Suprapubic skin (tissue), 4 donors: ENCODE results near the gene ZER1. TPM values are rescaled to one million over a fixed set of nuclear protein-coding genes. Genes with fewer than 3 reads are reported as not detected.

Source experiments
- DNase-seq, 2 donors: peaks; one replicate each; pipeline ENCODE4 v3.0.0-alpha.2; 2019; ENCODE audit warnings: low spot score in 2 of 2
- H3K27ac ChIP-seq: fragments of 200-600 bp; sonication (generic); one replicate; pipeline ENCODE4 v1.5.1; 2019
- H3K27me3 ChIP-seq: fragments of 200-600 bp; sonication (generic); one replicate; pipeline ENCODE4 v1.5.1; 2019
- H3K36me3 ChIP-seq: fragments of 200-600 bp; sonication (generic); one replicate; pipeline ENCODE4 v1.5.1; 2019
- H3K4me1 ChIP-seq: fragments of 200-600 bp; sonication (generic); one replicate; pipeline ENCODE4 v1.5.1; 2019
- H3K4me3 ChIP-seq: fragments of 200-600 bp; sonication (generic); one replicate; pipeline ENCODE4 v1.5.1; 2019; ENCODE audit warnings: mild to moderate bottlenecking
- H3K9me3 ChIP-seq: fragments of 200-600 bp; sonication (generic); one replicate; pipeline ENCODE4 v1.5.1; 2019
- CTCF ChIP-seq, 2 donors: fragments of 200-600 bp in 1 of 2; fragments of 450-650 bp in 1 of 2; sonication (generic) in 1 of 2; IDR thresholded peaks; one replicate each; pipeline ENCODE4 v1.5.1; 2016 to 2019; ENCODE audit warnings: antibody characterized with exemption in 2 of 2, mild to moderate bottlenecking in 1 of 2, moderate library complexity in 1 of 2
- EP300 ChIP-seq: sonication (generic); formaldehyde crosslinking; IDR thresholded peaks from one replicate; pipeline ENCODE4 v1.6.1; 2017; ENCODE audit warnings: antibody characterized with exemption
- POLR2A ChIP-seq, 2 donors: fragments of 450-650 bp; IDR thresholded peaks; one replicate each; pipeline ENCODE4 v1.6.1; 2017; ENCODE audit warnings: antibody characterized with exemption in 2 of 2, mild to moderate bottlenecking in 2 of 2, moderate library complexity in 2 of 2
- POLR2AphosphoS5 ChIP-seq, 3 donors: sonication (generic); formaldehyde crosslinking; IDR thresholded peaks; one replicate each; pipeline ENCODE4 v1.6.1; 2017; ENCODE audit warnings: antibody characterized with exemption in 3 of 3
- WGBS: methylation state at CpG from one replicate; pipeline ENCODE4 v1.1.5; 2018; 5-methylcytosine and 5-hydroxymethylcytosine counted together
- total RNA-seq, 4 donors: library from RNA; depleted of rRNA; stranded (reverse); fragments of >200 nt; gene quantifications; one replicate each; pipeline ENCODE4 v1.1.0, GENCODE V29; 2016

Gene ZER1
- total RNA-seq, 4 donors from 2014 or later, result 53.7 to 75.3 (median 67.7) TPM

GRCh38 chr9:128718475-128718874, 53.3 kb downstream of the ZER1 start:
- no peak overlapping the region for H3K4me3 ChIP-seq
- 80% methylated on average over 4 of the region's 5 CpGs for WGBS

GRCh38 chr9:128718047-128718446, 53.7 kb downstream of the ZER1 start:
- H3K27me3 ChIP-seq, result no peaks in the 10 kb centered on the region
- no peak overlapping the region for H3K4me3 ChIP-seq
- H3K27ac ChIP-seq, result no peak overlapping the region
- peaks cover 36% of the 10 kb centered on the region for H3K36me3 ChIP-seq
- H3K9me3 ChIP-seq, result no peaks in the 10 kb centered on the region
- peaks cover 16% of the 10 kb centered on the region for H3K4me1 ChIP-seq
- WGBS, result 87% methylated on average over 8 of the region's 8 CpGs
- TF ChIP-seq POLR2AphosphoS5 (IDR thresholded peaks at IDR 0.05) (no peak), POLR2A (IDR thresholded peaks at IDR 0.05) (no peak), EP300 (no peak), CTCF (IDR thresholded peaks at IDR 0.05) (no peak)
- DNase-seq, result no peak

More at GRCh38 chr9:128718475-128718874, 53.3 kb downstream of the ZER1 start:
- H3K27me3 ChIP-seq, result no peaks in the 10 kb centered on the region
- peaks cover 36% of the 10 kb centered on the region for H3K36me3 ChIP-seq
- DNase-seq, result no peak
- H3K9me3 ChIP-seq, result no peaks in the 10 kb centered on the region
- no peak overlapping the region for H3K27ac ChIP-seq
- peaks cover 21% of the 10 kb centered on the region for H3K4me1 ChIP-seq
- no peak for TF ChIP-seq EP300
- no peak for TF ChIP-seq POLR2AphosphoS5 (IDR thresholded peaks at IDR 0.05)
- no peak for TF ChIP-seq CTCF (IDR thresholded peaks at IDR 0.05)
- no peak for TF ChIP-seq POLR2A (IDR thresholded peaks at IDR 0.05)

- TF ChIP-seq EP300, result no peak
- no peak for TF ChIP-seq CTCF (IDR thresholded peaks at IDR 0.05)
- TF ChIP-seq POLR2AphosphoS5 (IDR thresholded peaks at IDR 0.05), result no peak
- TF ChIP-seq POLR2A (IDR thresholded peaks at IDR 0.05), result no peak
- Histone ChIP-seq H3K9me3 (no peaks in the 10 kb centered on the region), H3K4me3 (no peak overlapping the region), H3K27me3 (no peaks in the 10 kb centered on the region), H3K4me1 (peaks cover 8% of the 10 kb centered on the region), H3K27ac (no peak overlapping the region), H3K36me3 (peaks cover 38% of the 10 kb centered on the region)
- DNase-seq, result no peak
- WGBS, result 96% methylated on average over 7 of the region's 7 CpGs
Measured at GRCh38 chr9:128716581-128717254, 55.0 kb downstream of the ZER1 start.

GRCh38 chr9:128715436-128715750, 56.3 kb downstream of the ZER1 start:
- H3K4me3 ChIP-seq, result no peak overlapping the region
- peaks cover 25% of the 10 kb centered on the region for H3K36me3 ChIP-seq
- no peaks in the 10 kb centered on the region for H3K9me3 ChIP-seq
- peak in 1 of 2 donors; percentile 20 for DNase-seq
- H3K27me3 ChIP-seq, result no peaks in the 10 kb centered on the region
- no peak for TF ChIP-seq POLR2AphosphoS5 (IDR thresholded peaks at IDR 0.05)
- TF ChIP-seq EP300, result no peak
- TF ChIP-seq POLR2A (IDR thresholded peaks at IDR 0.05), result no peak
- no peak for TF ChIP-seq CTCF (IDR thresholded peaks at IDR 0.05)
- H3K4me1 ChIP-seq, result peaks cover 8% of the 10 kb centered on the region
- WGBS, result 88% methylated on average over 6 of the region's 6 CpGs
- H3K27ac ChIP-seq, result no peak overlapping the region

GRCh38 chr9:128714586-128715435, 56.9 kb downstream of the ZER1 start:
- Histone ChIP-seq H3K4me3 (no peak overlapping the region), H3K27me3 (no peaks in the 10 kb centered on the region), H3K9me3 (no peaks in the 10 kb centered on the region), H3K36me3 (peaks cover 20% of the 10 kb centered on the region), H3K4me1 (peaks cover 8% of the 10 kb centered on the region), H3K27ac (no peak overlapping the region)
- peak; percentile 55 to 66 for DNase-seq
- TF ChIP-seq POLR2AphosphoS5 (IDR thresholded peaks at IDR 0.05) (no peak), EP300 (no peak), POLR2A (IDR thresholded peaks at IDR 0.05) (no peak), CTCF (IDR thresholded peaks at IDR 0.05) (no peak)
- WGBS, result 86% methylated on average over 18 of the region's 24 CpGs
